RPMI8226 (cell line): Measurements from ENCODE around the gene MRLN.

Experiments
- DNase-seq: peaks from one replicate; pipeline ENCODE4 v3.0.0-alpha.2; 2015

The MRLN gene

GRCh38 chr10:59702347-59702746 lies 50.9 kb downstream of the MRLN start:
- DNase-seq = no peak

GRCh38 chr10:59700709-59701108 lies 52.5 kb downstream of the MRLN start:
- DNase-seq = no peak

GRCh38 chr10:59698326-59698725 lies 54.9 kb downstream of the MRLN start:
- no peak for DNase-seq

GRCh38 chr10:59695637-59696036 lies 57.6 kb downstream of the MRLN start:
- no peak for DNase-seq

- DNase-seq = no peak
Observed at GRCh38 chr10:59694936-59695335, 58.3 kb downstream of the MRLN start.

GRCh38 chr10:59692113-59692512 lies 61.1 kb downstream of the MRLN start:
- DNase-seq = no peak

- no peak for DNase-seq
Observed at GRCh38 chr10:59688921-59689351, 64.3 kb downstream of the MRLN start.

GRCh38 chr10:59687657-59688056 lies 65.6 kb downstream of the MRLN start:
- no peak for DNase-seq
